NCI-H748 (cell line): ENCODE measurements around the gene MARCHF11.

ENCODE experiments used
- DNase-seq: peaks from one replicate; lab custom pipeline; 2025; ENCODE audit not compliant: unreplicated experiment; lab: John Stamatoyannopoulos, UW

MARCHF11 gene

DNA sequence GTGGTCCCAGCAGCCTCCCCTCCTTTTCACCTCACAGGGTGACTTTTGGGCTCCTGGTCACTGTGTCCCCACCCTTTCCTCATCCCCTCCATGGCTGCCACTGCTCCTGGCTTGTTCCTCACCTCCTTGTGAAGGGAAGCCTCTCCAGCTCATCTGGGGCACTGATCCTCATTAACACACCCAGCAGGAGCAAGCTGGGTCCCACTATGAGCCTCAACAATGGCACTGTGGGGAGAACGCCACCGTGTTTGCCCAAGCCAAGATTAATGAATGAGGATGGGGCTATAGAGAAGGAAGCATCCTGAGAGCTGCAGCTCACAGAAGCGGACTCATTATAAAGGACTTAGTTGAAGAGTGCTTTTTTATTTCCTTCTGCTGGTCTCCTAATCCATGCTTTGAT, 118.4 kb downstream of the MARCHF11 start:
- peak; percentile 68 for DNase-seq

DNA sequence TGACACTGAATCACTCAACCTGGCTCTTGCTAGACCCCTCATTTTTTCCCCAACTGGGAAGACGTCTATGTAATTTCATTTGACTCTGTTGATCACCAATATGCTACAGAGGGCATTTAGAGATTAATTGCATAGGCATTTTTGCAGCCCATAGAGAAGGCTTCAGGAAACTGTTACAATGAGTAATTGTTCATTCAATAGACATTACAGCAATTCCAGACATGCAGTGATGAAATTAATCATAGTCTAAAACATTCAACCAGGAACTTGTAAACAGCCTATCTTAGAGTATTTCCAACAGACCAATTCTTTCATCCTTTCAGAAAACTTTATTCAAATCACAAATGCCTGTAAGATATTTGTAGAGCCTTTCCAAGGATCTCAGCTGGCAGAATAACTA, 122.3 kb downstream of the MARCHF11 start:
- DNase-seq = no peak

DNA sequence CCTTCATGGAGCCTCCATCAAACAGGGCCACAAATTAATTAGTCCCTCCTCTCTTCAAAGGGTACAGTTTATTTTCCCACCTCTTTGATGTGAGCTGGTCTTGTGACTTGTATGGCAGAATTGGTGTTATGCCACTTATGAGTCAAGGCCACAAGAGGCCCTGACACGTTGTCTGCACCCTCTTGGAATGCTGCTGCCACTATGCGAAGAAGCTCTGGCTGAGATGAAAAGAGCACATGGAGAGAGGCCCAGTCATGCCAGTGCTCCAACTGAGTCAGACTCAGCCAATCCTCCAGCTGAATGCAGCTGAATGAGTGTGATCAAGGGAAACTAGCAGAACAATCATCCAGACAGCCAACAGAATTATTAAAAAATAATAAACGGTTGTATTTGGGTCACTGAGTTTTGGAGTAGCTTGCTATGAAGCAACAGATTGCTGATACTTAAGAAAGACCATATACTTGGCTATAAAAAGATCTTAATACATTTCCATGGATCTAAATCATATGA, 128.3 kb downstream of the MARCHF11 start:
- DNase-seq = no peak

DNA sequence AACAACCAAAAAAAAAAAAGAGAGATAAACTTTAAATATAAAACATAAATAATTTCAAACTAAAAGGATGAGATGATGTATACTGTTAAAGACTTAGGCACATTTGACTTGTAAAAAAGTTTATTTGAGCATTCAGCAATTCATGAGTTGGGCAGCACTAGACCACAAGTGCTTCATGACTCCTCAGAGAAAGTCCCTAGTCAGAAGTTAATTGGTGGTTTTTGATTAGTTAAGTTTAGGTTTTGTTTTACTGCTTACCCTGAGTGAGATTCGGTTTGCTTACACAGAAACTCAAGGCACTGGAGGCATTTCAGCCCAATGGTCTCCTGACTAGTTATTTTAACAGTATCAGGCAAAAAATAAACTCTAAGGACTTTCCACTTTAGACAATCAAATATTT, 129.2 kb downstream of the MARCHF11 start:
- no peak for DNase-seq

DNA sequence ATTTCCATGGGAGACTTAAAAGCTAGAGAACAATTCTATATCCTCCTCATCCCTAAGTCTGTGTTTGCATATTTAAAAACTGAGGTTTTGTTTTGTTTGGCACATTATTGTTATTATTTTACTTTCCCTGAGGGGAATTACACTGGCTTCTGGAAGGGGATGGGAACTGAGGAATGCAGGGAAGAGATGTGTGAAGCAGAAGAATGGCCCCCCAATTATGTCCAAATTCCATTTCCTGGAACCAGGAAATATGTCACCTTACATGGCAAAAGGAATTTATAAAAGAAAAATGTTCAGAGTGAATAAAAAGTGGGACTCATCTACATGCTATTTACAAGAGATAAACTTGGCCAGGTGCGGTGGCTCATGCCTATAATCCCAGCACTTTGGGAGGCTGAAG, 129.8 kb downstream of the MARCHF11 start:
- DNase-seq = no peak

DNA sequence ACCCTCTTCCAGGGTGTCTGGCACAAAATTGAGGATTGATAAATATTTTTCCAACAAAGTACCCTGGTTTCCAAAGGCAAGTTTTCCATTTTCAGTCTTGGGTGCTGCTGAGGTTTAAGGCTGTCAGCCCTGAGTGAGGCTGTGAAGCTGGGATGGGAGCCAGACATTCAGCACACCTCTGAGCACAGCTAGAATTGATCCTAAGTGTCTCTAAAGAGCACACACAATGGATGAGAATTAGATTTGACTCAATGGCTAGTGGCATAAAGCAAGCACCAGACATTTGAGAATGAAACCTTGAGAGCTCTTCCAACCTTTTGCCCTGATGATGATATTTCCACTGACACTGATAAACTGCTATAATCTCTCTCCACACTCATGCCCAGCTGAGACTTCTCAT, 131.5 kb downstream of the MARCHF11 start:
- no peak for DNase-seq

DNA sequence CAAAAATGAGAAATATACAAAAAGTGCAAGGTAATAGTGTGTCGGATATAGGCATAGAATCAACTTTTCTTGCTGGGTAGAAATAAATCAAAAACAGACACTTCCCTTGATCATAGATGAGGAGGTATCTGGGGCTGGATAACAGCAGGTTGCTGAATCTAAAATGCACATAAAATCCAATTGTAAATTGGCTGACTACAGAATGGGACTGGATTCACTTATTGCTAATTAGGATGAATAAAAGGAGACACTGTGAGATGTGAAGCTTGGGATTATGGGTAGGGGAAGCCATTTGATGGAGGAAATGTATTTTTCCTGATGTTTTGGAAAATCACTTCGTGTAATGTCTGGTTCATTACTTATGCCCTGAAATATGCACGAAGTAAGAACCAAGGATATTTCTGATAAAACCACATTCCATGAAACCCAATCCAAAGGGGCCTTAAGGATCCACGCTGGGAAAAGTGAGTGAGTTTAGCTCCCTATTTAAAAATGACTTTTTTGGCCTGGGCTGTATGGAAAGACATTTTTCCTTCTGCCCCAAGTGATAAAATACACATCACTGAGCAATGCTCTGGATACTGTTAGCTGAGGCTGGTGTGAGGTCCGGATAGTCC, 136.1 kb downstream of the MARCHF11 start:
- DNase-seq = no peak

DNA sequence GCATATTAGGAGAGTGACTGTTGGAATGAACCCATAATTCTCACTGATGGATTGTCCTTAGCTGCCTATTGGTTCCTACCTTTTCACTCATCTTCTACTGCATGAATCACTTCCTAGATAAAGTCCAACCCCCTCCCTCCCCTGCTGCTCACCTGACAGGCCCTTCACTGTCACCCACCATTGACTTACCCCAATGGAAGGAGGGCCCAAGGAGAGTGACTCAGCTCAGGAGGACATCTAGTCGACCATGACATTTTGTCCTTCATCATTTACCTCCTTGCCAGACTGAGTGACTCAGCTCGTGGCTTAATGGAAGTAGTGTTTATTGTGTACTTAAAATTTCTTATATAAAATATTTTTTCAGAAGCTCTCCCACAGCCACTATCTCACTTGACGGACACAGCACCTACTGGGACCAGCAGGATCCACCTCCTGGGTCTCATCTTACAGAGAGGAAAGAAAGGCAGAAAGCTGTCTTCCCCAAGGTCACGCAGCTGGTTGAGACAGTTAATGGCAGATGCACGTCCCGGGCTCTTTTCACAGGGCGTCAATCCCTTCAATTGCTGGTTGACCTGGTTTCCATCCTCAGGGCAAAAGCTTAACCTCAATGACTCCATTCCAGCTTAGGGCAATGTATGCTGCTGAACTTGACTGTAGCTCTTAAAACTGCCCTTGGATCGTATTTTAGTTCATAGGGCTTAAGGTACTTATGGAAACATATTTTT, 142.3 kb downstream of the MARCHF11 start:
- no peak for DNase-seq

DNA sequence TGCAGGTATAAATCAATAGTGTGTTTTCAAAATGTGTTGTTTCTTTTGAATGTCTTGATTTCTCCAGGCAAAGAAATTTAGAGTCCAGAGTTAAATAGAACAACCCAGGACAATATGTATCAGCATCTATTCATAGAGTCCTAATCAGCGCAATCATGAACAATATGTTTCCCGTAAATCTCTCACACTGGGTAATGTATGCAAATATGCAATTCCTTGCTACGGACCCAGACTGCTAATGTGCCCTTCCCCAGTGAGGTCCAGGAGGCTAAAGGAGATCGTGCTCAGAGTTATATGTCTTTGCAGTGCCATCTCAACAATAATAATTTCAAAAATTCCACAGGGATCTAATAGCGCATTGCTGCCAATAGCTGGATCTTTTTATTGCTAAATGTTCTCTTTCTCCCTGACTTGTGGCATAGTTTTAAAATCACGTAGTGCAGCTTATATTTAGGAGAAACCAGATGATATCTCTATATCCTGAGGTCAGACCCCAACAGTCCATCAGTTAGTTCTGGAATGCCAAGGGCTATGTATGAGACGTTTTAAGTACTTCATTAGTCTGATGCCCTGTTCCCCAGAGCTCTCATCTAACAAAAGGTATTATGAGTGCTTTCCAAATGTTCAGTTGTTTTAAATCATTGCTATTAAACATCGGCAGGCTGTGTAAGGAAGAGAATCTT, 145.1 kb downstream of the MARCHF11 start:
- no peak for DNase-seq

DNA sequence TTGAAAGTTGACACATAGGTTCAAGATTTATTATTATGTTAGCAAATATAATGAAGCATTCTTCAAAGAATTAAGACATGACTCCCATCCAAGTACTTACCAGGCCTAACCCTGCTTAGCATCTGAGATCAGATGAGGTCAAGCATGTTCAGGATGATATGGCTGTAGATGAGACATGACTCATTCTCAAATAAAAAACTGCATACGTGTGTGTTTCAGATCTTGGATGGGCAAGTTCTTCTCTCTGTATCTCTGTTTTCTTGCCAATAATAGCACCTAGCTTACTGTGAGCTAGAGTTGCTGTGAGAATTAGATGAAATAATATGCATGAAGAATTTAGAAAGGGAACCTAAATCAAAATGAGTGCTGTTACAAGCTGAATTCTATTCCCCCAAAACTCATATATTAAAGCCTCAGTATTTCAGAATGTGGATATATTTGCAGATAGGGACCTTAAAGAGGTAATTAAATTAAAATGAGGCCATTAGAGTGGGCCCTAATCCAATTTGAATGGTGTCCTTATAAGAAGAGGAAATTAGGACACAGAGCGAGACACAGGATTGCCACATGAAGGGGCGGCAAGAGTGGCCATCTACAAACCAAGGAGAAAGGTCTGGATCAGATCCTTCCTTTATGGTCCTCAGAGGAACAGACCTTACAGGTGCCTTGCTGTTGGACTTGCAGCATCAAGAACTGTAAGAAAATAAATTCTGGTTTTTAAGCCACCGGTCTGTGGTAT, 146.2 kb downstream of the MARCHF11 start:
- DNase-seq = no peak

DNA sequence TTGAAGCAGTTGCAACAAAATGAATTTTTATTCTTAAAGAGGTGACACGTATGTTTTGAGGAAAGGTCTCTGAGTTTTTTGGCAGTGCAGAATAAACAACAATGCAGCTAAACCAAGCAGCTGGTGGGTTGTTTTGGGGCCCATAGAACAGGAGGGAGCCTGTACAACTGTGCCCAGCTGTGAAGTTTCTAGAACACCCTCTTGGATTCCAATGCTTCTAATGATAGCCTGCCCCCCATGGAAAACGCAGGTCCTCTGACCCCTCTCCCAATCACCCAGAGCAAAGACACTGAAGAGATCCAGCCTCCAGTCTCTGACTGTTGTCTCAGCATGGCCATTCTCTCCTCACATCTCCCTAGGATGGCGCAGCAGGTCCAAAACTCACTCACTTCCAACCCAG, 150.9 kb downstream of the MARCHF11 start:
- no peak for DNase-seq

DNA sequence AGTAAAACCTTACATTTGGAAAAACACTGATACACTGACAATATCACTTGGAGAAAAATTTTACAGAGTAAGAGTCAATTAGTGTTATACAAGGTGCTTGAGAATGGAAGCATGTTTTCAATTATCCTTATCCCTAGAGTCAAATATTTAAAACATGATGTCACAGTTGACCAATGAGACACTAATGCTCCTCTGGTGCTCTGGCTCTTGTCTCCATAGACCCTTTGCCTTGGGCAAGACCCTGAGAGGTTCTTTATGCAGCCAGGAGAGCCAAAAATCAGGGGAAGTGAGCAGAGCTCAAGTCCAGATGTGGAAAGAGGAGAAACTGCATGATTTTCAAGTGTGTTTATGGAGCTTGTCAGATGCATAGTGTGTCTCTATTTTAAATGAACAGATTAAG, 153.9 kb downstream of the MARCHF11 start:
- DNase-seq = no peak

DNA sequence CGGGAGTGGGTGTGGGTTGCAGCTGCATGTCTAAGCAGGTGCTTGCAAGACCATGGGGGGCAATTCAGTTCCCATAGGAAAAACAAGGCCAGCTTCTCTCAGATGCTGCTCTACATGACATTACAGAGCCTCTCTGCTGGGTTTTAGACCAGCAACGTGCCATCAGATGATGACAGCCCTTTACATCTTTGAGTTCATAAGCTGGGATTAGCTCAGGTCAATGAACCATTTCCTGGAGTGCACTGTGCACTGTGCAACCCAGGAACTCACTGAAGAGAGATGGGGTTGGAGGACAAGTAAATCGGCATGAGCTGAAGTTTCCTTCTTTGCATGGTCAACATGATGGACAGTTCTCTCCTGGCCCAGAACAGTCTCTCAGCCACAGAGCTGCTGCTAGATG, 160.6 kb downstream of the MARCHF11 start:
- peak; percentile 22 for DNase-seq

DNA sequence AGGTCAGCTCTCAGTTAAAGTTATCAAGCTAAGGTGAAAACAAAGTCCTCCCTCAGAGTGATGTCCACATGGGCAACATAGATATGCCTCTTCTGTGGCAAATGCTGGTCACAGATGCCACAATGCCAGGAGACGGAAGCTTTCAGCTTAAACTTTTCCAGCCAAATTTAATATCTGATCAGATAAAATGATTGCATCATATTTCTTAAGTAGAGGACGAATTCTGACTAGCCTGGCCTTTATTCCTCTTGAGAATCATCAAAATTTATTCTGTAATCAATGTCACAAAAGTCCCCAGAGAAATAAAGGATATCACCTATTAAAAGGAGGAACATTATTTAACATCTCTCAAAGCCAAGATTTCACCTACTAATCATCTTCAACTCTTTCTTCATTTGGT, 161.9 kb downstream of the MARCHF11 start:
- DNase-seq = no peak
